Left lobe of liver (tissue), 2 donors: ENCODE measurements around the gene CERK. TPM values are rescaled to one million over a fixed set of nuclear protein-coding genes. Genes with fewer than 3 reads are reported as not detected.

Experiments
- ATAC-seq: fragments of 200-7000 bp; cut with Tn5 transposase; one replicate; pipeline ENCODE4 v1.9.1; 2020; ENCODE audit warnings: mild to moderate bottlenecking, moderate library complexity
- DNase-seq: peaks from one replicate; pipeline ENCODE4 v3.0.0-alpha.2; 2020; ENCODE audit warnings: low spot score
- total RNA-seq: library from RNA; stranded (reverse); gene quantifications from one replicate; pipeline ENCODE4 v1.2.1, GENCODE V29; 2021
- donor health status: DM: no; HTN: no; CAD: no; lungs with moderate emphysema.
- donor health status: DM: no; HTN: yes; CAD: no.

Gene CERK
- total RNA-seq, 1 donor from 2014 or later: 22.0 TPM

DNA sequence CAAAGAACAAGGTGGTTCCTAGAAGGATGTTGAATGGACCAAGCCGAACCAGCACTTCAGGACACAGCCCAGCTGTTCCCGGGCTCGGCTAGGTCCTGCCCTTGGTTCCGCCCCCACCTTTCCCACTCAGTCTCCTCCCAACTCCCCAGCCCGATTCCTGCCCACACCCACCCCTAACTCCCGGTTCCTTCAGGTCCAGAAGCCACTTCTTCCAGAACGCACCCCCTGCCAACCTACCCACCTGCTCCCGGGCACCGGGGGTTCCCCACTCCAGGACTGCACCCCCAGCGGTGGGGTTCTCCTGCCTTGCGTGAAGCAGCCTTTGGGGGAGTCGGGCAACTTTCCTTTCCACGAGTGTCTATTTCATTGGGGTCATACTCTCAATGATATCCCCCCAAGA lies 30.7 kb downstream of the CERK start:
- no peak for ATAC-seq

DNA sequence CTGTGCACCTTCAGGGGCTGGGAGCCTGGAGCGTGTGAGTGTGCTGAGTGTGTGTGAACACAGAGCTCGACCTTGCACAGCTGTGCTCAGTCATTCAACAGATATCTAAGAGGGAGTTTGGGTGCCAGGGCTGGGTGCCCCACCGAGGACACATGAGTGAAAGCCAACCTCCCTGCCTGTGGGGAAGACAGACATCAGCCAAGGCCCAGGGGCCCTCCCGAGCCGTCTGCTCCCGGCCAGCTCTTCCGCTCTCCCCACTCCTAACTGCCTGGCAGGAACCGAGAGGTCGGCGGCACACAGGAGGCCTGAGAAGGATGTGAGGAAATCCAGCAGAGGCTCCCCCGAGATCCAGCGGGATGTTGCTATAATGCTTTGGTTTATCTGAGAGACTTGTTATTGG lies 32.0 kb downstream of the CERK start:
- no peak for DNase-seq
- ATAC-seq: no peak

More for the DNA sequence above, 30.7 kb downstream of the CERK start:
- no peak for DNase-seq

DNA sequence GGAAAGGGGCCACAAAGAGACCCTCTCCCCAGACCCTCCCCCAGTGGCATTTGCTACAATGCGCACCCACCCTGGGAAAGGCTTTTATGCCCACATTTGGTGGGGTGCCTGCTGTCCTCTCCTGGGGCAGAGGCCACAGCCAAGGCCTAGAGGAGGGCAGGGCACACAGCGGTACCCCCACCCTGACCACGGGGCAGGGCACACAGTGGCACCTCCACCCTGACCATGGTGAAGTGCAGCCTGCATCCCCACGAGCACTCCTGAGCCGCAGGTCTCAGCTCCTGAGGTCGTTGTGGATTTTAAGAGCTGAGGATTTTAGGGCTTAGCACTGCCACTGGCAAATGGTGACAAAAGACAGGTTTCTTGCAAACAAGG lies 34.1 kb downstream of the CERK start:
- ATAC-seq (no peak), DNase-seq (no peak)

DNA sequence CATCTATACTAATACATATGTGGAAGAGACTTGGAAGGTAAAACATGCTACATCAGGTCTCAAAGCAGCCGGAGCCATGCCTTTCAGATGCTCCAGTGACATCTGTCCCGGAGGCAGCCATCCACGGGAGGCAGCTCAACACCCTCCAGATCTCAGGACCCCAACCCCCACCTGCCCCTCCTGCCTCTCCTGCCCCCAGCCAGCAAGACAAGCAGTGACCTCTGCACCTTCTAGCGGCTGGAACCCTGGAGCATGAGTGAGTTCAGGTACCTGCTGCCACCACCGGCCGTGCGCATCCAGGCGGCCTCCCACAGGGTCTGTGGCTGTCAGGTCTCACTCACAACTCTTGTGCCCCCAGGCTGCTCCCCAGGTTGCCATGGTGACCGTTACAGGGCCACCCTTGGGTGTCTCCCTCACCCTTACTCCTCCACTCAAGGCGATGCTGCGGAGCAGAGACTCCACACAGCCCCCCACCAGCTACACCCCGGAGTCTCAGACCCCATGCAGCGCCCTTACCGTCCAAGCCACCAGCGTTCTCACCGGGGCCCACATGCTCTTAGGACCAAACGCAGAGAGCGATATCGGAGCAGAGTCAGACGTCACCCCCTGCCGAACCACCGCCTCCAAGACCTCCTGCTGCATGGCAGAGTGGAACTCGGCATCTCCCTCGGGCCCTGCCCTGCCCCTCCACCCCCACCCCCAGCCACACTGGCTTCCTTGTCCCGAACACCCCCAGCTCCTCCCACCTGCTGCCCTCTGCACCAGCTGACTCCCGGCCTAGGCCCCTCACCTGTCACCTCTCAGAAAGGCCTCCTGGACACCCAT lies 34.7 kb downstream of the CERK start:
- ATAC-seq (no peak), DNase-seq (no peak)

DNA sequence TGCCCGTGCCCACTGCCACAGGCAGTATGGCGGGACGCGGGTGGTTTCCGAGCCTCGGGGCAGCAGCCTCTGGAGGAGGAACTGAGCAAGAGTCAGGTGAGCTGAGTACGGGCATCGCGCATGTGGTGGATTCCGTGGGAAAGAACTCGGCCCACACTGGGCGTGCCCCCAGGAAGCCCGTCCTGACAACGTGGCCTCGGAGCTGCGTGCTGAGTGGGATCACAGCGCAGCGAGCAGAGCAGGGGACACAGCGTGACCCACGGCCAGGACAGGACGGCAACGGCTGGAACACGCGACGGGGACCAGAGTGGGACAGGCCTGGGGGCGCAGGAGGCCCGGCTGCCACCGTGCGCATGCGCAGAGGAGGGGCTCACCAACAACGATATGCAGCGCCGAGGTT lies 36.8 kb downstream of the CERK start:
- ATAC-seq (no peak), DNase-seq (no peak)

DNA sequence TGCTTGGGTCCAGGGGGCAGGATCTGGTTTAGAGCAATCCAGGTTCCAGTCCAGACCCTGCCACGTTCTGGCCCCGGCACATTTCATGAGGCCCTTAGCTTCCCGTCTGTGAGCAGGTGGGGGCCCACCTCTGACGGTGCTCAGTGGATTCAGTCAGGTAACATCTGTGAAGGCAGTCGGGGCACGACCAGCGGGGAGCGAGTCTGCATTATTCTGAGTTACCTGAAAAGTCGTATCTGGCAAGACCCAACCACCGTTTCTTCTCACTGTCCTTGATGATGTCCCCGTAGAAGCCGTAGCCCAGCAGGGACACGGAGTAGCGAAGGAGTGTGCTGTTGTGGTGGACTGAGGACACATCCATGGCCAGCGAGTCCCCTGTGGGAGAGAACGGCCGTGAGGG lies 39.0 kb downstream of the CERK start:
- no peak for ATAC-seq

DNA sequence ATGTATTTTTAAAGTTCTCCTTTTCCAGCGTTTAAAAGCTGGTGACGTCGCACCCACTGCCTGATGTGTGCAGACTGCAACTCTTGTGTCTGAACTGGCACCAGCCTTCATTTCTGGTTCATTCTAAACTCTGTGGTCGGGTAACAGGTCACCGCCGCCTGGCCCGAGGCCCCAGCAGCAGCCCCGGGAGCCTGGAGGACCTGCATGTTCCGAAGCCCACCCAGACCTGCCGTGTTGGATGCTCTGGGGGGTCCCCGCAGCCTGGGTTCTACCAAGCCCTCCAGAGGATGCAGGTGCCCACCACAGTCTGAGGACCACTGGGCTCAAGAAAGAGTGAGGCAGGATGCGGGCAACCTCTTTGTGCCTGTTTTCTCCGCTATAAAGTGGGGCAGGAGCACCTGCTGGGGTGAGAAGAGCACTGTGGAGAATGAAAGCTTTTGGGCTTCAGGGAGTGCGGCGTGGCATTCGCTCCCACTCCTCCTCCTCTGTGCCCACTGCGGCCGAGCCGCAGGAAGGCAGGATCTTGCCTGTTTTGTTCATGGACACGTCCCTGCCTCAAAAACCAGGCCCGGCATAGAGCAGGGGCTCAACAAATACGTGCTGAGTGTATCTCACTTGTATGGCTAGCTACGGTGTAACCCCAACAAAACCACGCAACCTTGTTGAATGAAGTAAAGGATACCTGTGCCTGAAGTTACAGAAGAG lies 40.1 kb downstream of the CERK start:
- no peak for DNase-seq
- no peak for ATAC-seq

More for the DNA sequence above, 39.0 kb downstream of the CERK start:
- no peak for DNase-seq

DNA sequence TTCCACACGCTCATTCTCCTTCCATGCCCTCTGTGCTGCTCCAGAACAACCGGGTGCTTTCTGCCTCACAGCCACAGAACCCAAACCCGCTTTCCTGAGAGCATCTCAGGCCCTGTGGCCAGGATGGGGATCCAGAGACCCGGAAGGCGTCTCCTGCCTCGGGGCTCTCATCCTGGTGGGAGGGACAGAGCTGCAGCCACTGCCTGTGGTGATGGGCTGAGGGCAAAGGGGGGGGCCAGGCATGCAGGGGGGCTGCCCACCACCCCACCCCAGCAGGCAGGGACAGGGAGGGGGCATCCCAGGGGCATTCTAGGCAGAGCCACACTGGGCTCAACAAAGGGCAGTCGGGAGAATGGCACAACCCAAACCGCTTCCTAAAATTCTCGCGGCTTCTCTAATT lies 41.4 kb downstream of the CERK start:
- DNase-seq: no peak
- ATAC-seq: no peak

DNA sequence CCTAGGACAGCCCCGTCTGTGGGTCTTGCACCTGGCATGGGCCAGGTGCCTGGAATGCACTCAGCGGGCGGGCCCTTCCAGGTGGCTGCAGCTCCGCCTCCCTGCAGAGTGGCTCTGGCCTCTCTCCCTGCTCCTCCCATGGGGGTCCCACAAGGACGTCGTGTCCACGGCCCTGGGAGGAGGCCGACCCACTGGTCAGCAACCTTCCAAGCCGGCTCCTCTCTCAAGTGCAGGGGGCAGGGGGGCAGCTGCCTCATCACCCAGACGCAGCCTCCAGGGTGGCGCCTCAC lies 41.9 kb downstream of the CERK start:
- ATAC-seq (no peak), DNase-seq (no peak)

DNA sequence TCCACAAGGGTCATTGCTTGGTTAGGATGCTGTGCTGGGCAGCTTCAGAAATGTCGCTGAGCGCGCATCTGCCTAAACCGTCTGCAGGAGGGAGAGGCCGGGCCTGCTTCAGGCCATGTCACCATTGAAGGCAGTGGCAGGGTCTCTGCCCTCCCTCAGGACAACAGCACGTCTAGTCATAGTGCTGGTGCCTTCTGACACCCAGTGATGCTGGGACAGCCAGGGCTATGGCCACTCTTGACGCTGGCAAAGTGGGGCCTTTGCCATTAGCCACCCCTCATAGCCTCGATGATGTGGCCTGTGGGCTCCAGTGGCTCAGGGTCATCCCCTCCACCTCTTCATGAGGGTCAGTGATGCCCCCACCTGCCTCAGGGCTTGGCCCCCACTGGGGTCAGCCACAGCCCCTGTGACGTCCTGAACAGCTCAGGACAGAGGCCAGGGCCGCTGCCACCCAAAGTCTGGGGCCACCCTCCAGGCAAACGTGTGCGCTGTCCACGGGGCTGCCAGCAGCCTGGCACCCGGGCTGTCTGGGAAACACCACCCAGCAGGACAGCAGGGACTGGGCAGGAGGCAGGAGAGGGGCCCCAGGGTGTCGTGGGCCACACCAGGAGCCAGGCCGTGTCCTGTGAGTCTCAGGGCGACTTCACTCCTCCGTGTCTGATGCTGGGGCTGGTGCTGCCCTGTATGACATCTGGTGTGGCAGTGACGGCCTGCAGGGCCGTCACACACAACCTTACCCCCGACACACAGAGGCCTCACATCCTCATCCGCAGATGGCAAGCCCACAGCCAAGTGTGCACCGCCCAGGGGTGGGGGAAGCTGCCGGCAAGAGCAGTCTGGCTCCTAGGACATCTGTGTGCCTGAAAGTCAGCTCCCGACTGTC lies 42.5 kb downstream of the CERK start:
- no peak for DNase-seq
- no peak for ATAC-seq

DNA sequence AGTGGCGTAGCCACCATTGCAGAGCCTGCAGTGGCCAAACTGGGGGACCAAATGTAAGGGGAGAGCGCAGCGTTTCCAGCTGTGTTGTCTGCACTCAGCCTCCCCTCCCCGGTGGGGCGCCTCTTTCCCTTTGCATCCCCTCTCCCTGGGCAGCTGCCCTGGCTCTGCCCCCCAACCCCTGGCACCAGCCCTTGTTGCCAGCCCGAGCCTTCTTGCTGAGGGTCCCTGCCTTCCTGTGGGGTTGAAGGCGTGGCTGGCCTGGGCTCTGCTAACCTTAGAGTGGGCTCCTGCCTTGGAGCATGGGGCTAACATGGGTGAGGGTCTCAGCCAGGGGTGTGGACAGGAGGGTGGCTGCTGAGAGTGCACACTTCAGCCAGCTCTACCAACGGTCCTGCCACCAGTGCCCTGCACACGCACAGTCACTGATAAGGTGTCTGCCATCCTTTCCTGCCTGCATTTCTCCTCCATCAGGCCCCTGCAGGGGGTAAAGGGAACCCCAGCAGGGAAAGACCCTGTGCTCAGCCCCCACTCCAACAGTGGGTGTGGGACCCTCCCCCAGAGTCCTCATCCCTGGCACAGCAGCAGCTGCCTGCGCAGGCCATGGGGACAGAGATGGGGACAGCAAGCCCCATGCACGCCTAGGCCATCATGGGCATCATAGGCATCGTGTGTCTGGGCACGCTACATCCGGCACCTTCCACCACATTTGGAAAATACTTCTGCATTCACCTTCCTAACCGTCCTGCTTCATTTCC lies 43.5 kb downstream of the CERK start:
- ATAC-seq: no peak
- DNase-seq: no peak

DNA sequence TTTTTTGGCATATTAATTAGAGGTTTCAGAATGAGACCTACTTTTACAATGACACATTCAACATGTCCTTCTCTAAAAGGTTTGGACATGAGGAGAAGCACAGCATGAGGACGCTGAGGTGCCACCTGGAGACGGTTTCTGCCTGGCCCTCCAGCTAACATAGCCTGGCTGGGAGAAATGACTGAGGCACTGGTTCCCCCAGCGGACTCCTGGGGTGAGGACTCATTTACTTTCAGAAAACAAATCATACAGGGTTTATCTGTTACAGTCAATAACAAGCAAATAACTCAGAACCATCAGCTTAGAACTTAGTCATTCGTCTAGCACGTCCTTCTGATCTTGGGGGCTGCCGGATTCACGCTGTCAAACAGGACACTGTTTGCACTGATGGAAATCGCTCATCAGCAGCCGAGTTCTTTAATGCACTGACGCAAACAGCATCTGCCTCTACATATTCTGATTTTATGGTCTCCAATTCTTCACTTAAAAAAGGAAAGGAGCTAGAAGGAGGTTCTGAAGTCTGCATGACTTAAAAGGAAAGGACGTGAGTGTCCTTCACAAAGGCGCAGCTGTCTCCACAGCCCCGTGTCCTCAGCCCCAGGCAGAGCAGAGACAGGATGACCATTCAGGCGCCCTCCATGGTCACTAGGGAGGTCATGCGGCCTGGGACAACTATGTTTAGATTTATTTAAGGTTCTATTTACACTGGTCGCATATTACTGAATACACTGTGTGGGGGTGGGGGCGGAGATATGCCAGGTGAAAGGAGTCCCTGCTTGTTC lies 44.2 kb downstream of the CERK start:
- ATAC-seq: no peak
- no peak for DNase-seq

DNA sequence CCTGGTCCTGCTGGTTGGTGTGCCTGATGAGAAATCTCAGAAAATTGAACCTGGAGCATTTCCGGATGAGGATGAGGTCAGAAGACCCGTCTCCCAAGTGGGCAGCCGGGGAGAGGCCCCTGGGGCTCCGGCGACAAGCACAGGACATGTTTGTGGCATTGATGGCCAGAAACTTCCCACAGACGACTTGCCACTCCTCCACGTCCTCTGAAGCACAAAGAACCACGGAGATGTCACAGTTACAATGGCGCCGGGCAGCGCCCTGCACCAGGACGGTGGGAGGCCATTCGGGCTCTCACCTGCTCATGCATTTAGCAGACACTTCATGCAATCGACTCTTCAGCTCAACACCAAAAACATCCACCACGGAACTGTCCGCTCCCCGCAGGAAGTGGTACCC lies 46.5 kb downstream of the CERK start:
- ATAC-seq (no peak), DNase-seq (no peak)

DNA sequence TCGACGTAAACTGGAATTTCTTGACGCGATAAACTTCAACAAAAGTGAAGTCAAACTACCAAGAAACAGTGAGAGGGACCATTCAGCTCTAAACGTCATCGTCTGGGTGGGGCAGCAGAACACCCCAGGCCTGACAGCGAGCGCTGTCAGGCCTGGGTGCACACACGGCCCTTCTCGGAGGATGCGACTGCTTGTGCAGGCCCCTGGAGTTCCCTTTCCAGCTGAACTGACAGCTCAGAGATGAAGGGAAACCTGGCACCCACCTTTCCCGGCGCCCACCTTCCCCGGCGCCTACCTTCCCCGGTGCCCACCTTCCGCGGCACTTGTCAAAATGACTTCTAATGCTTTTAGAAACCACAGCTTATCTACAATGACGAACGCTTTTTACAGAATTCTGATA lies 47.9 kb downstream of the CERK start:
- ATAC-seq (no peak), DNase-seq (no peak)

DNA sequence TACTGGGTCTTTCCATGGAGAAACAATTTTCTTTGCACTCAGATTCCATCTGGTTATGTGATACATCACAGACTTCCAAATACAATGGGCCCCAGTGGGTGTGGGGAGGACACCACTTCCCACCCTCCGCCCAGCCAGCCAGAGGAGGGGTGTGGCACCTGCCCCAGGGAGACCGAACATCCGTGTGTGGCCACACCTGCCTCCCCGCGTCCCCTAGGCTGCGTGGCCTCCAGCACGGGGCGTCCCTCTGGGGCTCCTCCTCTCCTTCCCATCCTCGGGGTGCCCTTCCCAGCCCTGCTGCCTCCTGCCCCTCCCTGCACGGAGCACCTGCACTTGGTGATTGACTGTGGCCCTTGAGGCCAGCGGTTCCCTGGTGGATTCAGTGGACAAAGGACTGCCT lies 49.1 kb downstream of the CERK start:
- ATAC-seq: peak; percentile 23
- DNase-seq: no peak

DNA sequence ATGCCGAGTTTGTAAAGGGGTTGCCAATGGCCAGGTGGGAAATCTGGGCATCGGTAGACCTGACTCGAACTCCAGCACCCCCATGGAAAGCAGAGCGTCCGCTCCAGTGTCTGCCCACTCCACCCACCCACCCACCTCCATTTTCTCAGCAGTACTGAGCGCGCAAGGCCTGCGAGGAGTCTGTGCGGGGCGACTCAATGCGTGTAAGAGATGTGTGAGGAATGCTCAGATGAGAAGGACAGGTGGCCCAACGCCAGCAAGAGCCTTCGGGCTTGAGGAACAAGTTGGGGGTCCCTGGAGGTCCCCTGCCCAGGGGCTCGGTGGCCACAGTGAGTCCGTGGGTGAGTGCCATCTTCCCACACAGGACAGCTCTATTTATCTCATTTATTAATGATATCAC lies 50.6 kb downstream of the CERK start:
- ATAC-seq: no peak
- no peak for DNase-seq

DNA sequence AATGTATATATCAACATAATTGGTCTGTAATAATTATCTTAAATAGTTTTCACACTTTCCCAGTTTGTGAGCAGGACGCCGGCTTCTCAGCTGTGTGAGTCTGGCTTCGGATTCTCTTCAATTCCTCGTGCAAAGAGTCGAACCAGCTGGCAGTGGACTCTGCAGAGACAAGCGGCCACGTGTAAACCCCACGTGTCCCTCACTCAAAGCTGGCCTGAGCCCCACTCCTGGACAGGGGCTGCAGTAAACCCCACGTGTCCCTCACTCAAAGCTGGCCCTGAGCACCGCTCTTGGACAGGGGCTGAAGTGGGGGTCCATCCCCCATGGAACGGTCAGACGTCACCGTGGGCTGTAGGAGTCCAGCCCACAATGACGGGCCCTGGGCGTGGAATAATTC lies 51.0 kb downstream of the CERK start:
- DNase-seq (no peak), ATAC-seq (no peak)

DNA sequence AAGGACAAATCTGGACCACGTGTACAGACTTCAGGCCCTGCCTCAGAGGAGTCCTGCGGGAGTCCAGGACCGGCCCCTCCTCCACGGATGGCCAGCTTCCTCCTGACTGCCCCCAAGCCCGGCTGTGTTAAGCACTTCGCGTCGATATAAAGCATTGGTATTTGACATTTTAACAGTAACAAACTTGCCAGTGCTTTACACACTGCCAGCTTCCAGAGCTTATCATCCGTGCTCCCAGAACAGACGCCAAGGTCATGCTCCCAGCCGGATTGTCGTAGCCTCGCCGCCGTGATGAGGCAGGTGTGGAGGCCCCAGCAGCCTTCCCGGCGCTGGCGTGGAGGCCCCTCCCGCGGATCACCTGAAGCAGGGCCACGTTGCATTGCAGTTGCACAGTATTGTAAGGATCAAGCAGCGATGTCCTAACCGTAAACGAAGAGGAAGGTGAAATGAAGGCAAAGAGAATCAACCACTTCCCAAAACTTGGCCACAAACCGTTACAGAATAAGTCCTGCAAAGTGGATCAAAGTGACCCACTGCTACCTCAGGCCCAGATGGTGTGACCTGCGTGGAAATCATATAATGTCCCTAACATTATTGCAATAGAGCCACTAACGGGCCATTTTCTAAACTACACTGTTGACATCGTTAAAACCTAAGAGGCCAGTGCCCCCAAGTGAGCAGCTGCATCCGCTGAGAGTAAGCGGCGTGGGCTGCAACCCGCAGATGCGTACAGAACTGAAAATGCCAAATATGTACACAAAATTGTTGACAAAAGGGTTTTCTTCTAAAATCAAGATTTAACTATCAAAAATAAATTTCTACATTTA lies 51.6 kb downstream of the CERK start:
- no peak for DNase-seq
- no peak for ATAC-seq

DNA sequence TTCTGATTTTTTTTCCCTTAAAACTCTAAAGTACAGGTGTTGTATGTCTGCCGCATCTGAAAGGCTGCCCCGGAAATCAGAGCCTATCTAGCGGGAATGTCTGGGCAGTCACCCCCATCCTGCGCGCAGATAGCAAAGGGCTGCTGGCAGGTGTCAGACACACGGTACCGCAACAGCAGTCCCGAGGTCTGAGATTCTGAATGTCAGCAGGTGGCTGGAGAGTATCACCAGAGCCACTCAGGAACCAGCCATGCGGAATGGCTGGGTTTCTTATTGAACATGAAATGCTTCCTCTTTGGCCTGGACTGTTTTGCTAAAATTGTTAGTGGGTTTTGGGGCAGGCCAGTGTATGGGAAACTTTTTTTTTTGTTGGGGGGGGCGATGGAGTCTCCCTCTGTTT lies 53.3 kb downstream of the CERK start:
- DNase-seq (no peak), ATAC-seq (peak; percentile 7)
